CD4-positive, alpha-beta T cell treated with Interleukin-21 for 1 hour (primary cell): ENCODE measurements around the gene ZNF845.
"Not testable (repeated sequence)": the region's sequence is repeated elsewhere in the genome, so short reads cannot be mapped to it uniquely, and the experiment has no call there.

ENCODE experiments used
- DNase-seq: peaks from one replicate; pipeline ENCODE4 v3.0.0-alpha.2; 2020

The ZNF845 gene

GRCh38 chr19:53388168-53388567 is 54.6 kb downstream of the ZNF845 start:
- DNase-seq = no peak

DNA sequence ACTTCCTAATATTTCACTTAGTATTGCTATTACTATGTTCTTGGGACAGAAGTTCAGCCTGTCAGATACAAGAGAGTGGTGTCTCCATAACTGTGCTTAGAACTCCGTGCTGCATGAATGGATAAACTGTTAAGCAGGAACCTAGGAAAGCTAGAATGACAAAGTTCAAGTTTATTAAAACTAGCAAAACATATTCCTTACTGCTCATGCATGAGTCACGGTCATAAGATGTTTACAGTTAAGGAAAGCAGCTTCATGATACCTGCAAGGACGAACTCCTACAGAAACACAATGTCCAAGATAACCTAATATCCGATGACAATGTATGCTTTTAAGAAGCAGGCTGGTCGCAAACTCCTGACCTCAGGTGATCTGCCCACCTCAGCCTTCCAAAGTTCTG is 55.4 kb downstream of the ZNF845 start:
- DNase-seq = no peak

- DNase-seq = no peak
These were observed 56.0 kb downstream of the ZNF845 start for GRCh38 chr19:53389571-53389970.

DNA sequence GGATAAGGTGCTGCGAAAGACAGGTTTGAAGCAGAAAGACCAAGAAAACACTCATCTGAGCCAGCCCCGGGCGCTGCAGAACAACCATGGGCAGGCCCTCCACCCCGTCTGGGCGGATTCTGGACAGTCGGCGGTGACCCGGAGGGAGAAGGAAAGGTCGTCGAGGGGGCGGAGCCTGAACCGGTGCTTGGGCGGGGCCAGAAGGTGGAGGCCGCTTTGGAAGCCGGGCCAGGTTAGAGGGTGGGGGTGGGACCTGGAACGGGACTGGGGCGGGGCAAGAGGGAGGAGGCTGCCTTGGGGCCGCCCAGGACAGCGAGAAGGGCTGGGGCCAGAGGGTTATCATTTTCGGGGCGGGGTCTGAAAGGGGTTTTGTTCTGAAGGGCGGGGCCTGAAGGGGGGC is 56.4 kb downstream of the ZNF845 start:
- no peak for DNase-seq

GRCh38 chr19:53394522-53394973 is 61.0 kb downstream of the ZNF845 start:
- no peak for DNase-seq

DNA sequence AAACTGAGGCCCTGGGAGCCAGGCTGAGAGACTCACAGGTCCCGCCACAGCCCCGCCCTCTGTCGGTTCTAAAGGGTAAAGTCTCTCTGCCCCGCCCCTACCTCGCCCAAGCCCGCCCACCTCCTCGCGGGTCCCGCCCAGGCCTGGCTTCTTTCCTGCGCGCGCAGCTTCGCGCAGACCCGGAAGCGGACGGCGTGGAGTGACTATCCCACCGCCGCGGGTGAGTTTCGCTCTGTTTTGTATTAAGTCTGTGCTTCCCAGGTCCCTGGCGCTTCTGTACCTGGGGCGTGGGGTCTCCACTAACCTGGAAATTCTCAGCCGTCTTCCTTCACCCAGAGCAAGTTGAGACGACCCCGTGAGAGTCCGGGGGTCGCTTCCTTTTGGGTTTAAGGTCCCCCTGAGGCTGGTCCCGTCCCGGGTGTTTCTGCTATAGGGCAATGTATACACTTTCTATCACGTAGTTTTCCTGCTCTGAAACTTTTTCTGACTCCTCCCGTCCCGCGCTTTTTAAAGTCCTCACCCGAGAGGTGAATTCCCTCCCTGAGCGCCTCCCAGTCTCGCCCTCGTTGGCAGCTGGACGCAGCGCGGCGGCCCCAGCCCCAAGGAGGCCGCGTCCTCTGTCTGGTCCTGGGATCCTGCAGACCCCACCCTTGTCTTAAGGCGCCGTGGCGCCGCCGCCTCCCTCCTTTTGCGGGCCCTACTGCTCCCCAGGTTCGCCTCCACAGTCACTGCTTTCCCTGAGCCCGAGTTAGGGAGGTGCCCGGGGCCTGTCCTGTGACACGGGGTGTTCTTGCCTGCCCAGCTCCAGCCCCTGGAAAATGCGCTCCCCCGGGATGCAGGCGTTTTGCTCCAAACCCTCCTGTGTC is 61.7 kb downstream of the ZNF845 start, which contains the start of gene ZNF765:
Gene ZNF765 (plus strand): TSS at position 176 of the 866 bp plus-strand sequence. CDS start 2,867 bp downstream, outside the sequence.
- peak; percentile 95 for DNase-seq

GRCh38 chr19:53395840-53396524 is 62.4 kb downstream of the ZNF845 start:
- not testable (repeated sequence) for DNase-seq

DNA sequence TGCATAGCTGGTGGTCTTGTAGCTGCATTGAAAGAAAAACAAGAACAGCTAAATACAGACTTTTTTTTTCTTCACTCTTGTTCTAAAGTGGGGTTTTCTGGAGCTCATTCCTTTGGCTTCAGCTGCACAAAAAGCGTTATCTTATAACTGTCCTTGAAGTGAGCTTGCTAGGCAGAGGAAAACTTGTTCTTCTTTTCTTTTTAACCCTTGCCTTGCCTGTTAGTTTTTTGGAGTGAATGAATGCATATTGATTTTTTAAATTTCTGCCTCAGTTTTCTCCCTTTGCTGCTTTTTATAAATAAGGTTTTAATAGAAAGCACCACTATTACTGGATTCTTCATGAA is 62.9 kb downstream of the ZNF845 start:
- DNase-seq = no peak

DNA sequence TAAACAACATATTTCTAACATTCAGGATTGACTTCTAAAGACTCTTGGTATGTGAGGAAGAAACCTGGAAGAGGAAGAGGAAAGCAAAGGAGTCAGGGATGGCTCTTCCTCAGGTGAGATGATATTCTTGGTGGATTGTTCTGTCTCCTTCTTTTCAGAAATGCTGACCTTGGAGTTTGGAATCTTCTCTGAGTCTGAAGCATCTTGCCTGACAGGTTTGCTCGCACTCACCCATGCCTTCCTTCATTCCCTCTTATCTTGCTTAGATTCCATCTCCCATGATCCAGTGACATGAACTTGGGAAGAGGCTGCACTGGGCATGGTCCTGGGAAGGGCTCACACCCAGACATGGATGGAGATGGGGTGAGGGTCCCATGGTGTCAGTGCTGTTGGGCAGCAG is 64.4 kb downstream of the ZNF845 start:
- not testable (repeated sequence) for DNase-seq
